Ovary (tissue), 9 donors: ENCODE results near the gene SH3PXD2B. TPM values are rescaled to one million over a fixed set of nuclear protein-coding genes. Genes with fewer than 3 reads are reported as not detected.
A peak's percentile ranks its signal among the peaks of the same experiment; 100 is the strongest.
"Not testable (repeated sequence)": the region's sequence is repeated elsewhere in the genome, so short reads cannot be mapped to it uniquely, and the experiment has no call there.

Experiments used
- DNase-seq, 5 donors: peaks; one replicate each; pipeline ENCODE4 v3.0.0-alpha.2; 2019 to 2020
- H3K27ac ChIP-seq, 2 donors: fragments of 200-600 bp; one replicate each; pipeline versions ENCODE4 v1.5.1 to v1.8.0; 2019 to 2022
- H3K27me3 ChIP-seq: fragments of 200-600 bp; one replicate; pipeline ENCODE4 v1.8.0; 2022
- H3K36me3 ChIP-seq: fragments of 200-600 bp; sonication (generic); one replicate; pipeline ENCODE4 v1.5.1; 2019
- H3K4me1 ChIP-seq: one replicate; pipeline ENCODE4 v1.8.1; 2013; ENCODE audit warnings: mild to moderate bottlenecking, moderate library complexity; ENCODE audit not compliant: insufficient read depth
- H3K4me3 ChIP-seq: fragments of 200-600 bp; sonication (generic); one replicate; pipeline ENCODE4 v1.5.1; 2017
- H3K9me3 ChIP-seq, 2 donors: fragments of 200-600 bp in 1 of 2; sonication (generic) in 1 of 2; one replicate each; pipeline versions ENCODE4 v1.5.1 to v1.8.1; 2013 to 2019; ENCODE audit warnings: mild to moderate bottlenecking in 1 of 2, moderate library complexity in 1 of 2
- CTCF ChIP-seq, 3 donors: fragments of 450-650 bp in 2 of 3; fragments of 200-600 bp in 1 of 3; IDR thresholded peaks; one replicate each; pipeline versions ENCODE4 v1.5.1 to v1.8.0; 2016 to 2022; ENCODE audit warnings: antibody characterized with exemption in 3 of 3, mild to moderate bottlenecking in 1 of 3
- EP300 ChIP-seq: sonication (generic); formaldehyde crosslinking; IDR thresholded peaks from one replicate; pipeline ENCODE4 v1.6.1; 2017; ENCODE audit warnings: antibody characterized with exemption
- POLR2A ChIP-seq: fragments of 450-650 bp; IDR thresholded peaks from one replicate; pipeline ENCODE4 v1.6.1; 2017; ENCODE audit warnings: antibody characterized with exemption, mild to moderate bottlenecking, moderate library complexity
- WGBS, 3 donors: extraction: QIAGEN DNeasy Blood & Tissue Kit in 1 of 3; methylation state at CpG; one replicate each; pipeline versions ENCODE4 v1.1.5 to v1.1.7; 2013 to 2017; 5-methylcytosine and 5-hydroxymethylcytosine counted together
- intact Hi-C, 4 donors: fragments of 100-400 bp; cut with DNase I; formaldehyde crosslinking; loops; one replicate each; pipeline versions ENCODE4 v1.11.0 to v1.15.1; 2022 to 2023
- polyA plus RNA-seq, 2 donors: library from polyadenylated mRNA; stranded (reverse); fragments of 200-250 nt in 1 of 2; fragments of 350-450 nt in 1 of 2; fragmentation: Illumina TruSeq in 1 of 2; extraction: RNeasy Lipid Tissue Mini Kit (QIAGEN cat#74804) in 1 of 2; gene quantifications; one replicate each; pipeline ENCODE4 v1.2.3, GENCODE V29; 2013 to 2014
- total RNA-seq, 7 donors: library from RNA; depleted of rRNA in 2 of 7; stranded (reverse); fragments of >200 nt in 2 of 7; fragmentation: NEBNext Ultra II Directional in 3 of 7; extraction: Animal tissue kit (Norgen Biotek cat#: 25700) in 3 of 7; gene quantifications; one replicate each; pipeline versions ENCODE4 v1.1.0 to v1.2.4, GENCODE V29; 2016 to 2023
- donor health status: DM: no; HTN: no; CAD: no; lungs with moderate emphysema.
- donor health status: DM: no; HTN: no; CAD: no.
- donor health status: Bipolar disorder and iron deficiency.
- donor health status: DM: yes; HTN: yes; CAD: no.
- donor health status: DM: no; HTN: no; CAD: no.
- donor health status: DM: yes; HTN: yes; CAD: no.

SH3PXD2B gene
- total and polyA plus RNA-seq, 9 donors: 13.0 to 71.8 (median 49.9) TPM

GRCh38 chr5:172411484-172412072, 42.7 kb downstream of the SH3PXD2B start:
- H3K27ac ChIP-seq: peak overlapping the region; percentile 72 to 76
- DNase-seq: peak in 1 of 5 donors; percentile 60
- no peaks in the 10 kb centered on the region for H3K27me3 ChIP-seq
- 12 to 37% (median 14%) methylated on average over 7 of the region's 7 CpGs for WGBS, 3 donors
- TF ChIP-seq POLR2A (no peak), EP300 (no peak), CTCF (IDR thresholded peaks at IDR 0.05) (no peak)
- H3K36me3 ChIP-seq: no peaks in the 10 kb centered on the region
- H3K4me3 ChIP-seq: no peak overlapping the region
- intact Hi-C loops: no loop called here
- H3K9me3 ChIP-seq: no peaks in the 10 kb centered on the region
- H3K4me1 ChIP-seq: peaks cover 43% of the 10 kb centered on the region

- intact Hi-C loops: no loop called here
- Histone ChIP-seq H3K4me1 (peaks cover 43% of the 10 kb centered on the region), H3K27ac (peak overlapping the region; percentile 72 to 76), H3K36me3 (no peaks in the 10 kb centered on the region), H3K9me3 (no peaks in the 10 kb centered on the region), H3K4me3 (no peak overlapping the region), H3K27me3 (no peaks in the 10 kb centered on the region)
- TF ChIP-seq EP300 (no peak), CTCF (IDR thresholded peaks at IDR 0.05) (no peak), POLR2A (no peak)
- 43 to 60% (median 59%) methylated on average over 5 of the region's 5 CpGs for WGBS, 3 donors
- no peak for DNase-seq
Measured at GRCh38 chr5:172410662-172411483, 43.5 kb downstream of the SH3PXD2B start.

GRCh38 chr5:172410160-172410559, 44.2 kb downstream of the SH3PXD2B start:
- DNase-seq: no peak
- WGBS, 3 donors: 94 to 95% (median 94%) methylated on average over 4 of the region's 4 CpGs
- H3K4me1 ChIP-seq: peaks cover 39% of the 10 kb centered on the region

GRCh38 chr5:172409477-172409876, 44.8 kb downstream of the SH3PXD2B start:
- not testable (repeated sequence) for H3K27ac ChIP-seq

More at GRCh38 chr5:172410160-172410559, 44.2 kb downstream of the SH3PXD2B start:
- peak overlapping the region in 1 of 2 donors; percentile 72 for H3K27ac ChIP-seq
- intact Hi-C loops: no loop called here
- no peak overlapping the region for H3K4me3 ChIP-seq
- H3K27me3 ChIP-seq: no peaks in the 10 kb centered on the region
- H3K9me3 ChIP-seq: no peaks in the 10 kb centered on the region
- TF ChIP-seq CTCF (IDR thresholded peaks at IDR 0.05) (no peak), POLR2A (no peak), EP300 (no peak)
- H3K36me3 ChIP-seq: no peaks in the 10 kb centered on the region

More at GRCh38 chr5:172409477-172409876, 44.8 kb downstream of the SH3PXD2B start:
- not testable (repeated sequence) for H3K27me3 ChIP-seq, DNase-seq, H3K9me3 ChIP-seq, H3K36me3 ChIP-seq, H3K4me3 ChIP-seq
- peaks cover 32% of the 10 kb centered on the region for H3K4me1 ChIP-seq
- intact Hi-C loops: loop anchor here in 2 of 4 donors (10.0 kb wide), 1 partner anchor 45 kb away; the partner anchor contains the start of gene SH3PXD2B (in 2 of the 2)
- 97 to 99% (median 98%) methylated on average over 5 of the region's 5 CpGs for WGBS, 3 donors
